NCI-H446 treated with DMSO at 0.1 percent for 48 hours (cell line): ENCODE measurements around the gene RAB8B.
"Not testable (repeated sequence)": the region's sequence is repeated elsewhere in the genome, so short reads cannot be mapped to it uniquely, and the experiment has no call there.

ENCODE experiments used
- DNase-seq: peaks from one replicate; lab custom pipeline; 2025; lab: John Stamatoyannopoulos, UW

Gene RAB8B

DNA sequence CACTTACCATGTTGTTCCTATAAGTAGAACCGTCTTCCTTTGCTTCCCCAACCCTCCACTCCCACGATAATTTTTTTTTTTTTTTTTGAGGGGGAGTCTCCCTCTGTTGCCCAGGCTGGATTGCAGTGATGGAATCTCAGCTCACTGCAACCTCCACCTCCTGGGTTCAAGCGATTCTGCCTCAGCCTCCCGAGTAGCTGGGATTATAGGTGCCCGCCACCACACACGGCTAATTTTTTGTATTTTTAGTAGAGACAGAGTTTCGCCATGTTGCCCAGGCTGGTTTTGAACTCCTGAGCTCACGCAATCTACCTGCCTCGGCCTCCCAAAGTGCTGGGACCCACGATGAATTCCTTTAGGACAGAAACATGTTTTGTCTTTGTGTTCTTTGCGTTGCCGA is 19.4 kb downstream of the RAB8B start:
- not testable (repeated sequence) for DNase-seq

DNA sequence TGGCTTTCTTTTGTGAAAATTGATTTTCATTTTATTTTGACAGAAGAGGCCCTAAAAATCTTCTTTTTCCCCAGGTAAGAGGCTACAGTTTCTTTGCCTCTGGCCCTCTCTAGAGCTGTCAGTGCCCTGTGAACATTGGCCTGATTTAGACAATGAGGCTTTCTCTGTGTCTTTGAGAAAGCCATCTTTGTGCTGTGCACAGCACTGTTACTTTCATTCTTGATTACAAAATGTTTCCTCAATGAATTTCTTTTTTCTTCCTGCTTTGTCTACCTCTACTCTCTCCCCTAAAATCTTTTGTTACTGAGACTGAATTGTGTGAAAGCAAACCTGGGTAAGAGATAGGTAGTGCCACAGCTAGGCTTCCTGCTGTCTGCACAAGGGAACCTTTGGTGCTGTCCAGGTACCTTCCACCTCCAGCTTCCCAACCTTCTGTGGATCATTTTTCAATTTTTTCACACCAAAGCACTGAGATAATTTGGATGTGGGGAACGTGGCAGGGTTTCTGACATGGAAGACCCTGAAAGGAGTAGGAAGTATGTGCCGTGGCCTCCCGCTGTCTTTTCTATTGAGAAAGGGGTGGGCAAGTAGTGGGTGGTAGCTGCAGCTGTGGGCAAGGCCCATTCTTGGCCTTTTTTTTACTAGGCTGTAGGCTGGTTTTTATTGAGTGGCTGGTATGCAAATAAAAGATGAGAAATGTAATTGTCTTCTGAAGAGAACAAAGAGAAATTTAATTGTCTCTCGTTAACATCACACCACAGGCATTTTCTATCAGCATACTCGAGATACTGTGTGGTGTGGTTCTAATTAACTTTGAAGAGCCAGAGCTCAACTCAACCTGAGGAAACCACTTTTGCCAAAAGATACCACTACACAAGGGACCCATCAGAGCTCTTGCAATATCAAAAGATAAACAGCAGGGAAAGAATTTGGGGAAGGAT is 21.0 kb downstream of the RAB8B start:
- no peak for DNase-seq

DNA sequence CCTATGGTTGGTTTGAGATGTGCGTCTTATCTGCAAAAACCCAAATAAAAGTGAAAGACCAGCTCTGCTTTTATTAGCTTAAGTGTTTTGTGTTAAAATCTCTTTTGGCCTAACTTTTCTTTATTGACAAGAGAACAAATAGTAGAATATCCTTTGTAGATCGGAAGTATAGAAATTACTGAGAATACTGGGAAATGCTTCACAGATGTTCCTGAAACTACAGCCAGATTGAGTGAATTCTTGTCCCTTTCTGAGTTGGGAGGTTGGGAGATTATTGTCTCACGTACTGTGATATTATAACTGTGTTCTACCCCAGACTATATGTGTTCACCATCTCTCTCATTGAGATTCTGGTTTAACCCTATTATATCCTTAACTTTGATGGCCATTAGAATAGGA is 21.7 kb downstream of the RAB8B start:
- no peak for DNase-seq

GRCh38 chr15:63211549-63211948 is 22.1 kb downstream of the RAB8B start:
- DNase-seq: no peak

- no peak for DNase-seq
These were observed 22.9 kb downstream of the RAB8B start for GRCh38 chr15:63212050-63213004.

- DNase-seq: no peak
These were observed 28.8 kb downstream of the RAB8B start for GRCh38 chr15:63218100-63218808.

- no peak for DNase-seq
These were observed 29.8 kb downstream of the RAB8B start for GRCh38 chr15:63219196-63219710.

DNA sequence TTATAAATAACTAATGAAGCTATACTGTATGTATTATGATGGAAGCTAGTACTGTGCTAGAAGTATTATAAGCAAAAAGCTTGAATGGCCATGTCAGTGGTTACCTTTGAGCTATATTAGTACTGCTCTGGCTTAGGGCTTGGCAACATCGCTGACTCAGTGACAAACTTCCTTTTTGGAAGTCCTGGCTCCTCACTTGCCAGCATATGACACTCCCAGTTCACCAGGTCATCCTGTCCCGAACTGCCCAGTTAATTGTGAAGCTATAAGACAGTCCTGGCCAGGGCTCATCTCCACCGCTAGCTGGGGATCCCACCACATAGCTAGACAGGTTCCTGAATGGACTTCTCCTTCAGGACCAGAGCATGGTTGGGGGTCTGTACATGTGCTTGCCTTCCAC is 31.9 kb downstream of the RAB8B start:
- DNase-seq: no peak

DNA sequence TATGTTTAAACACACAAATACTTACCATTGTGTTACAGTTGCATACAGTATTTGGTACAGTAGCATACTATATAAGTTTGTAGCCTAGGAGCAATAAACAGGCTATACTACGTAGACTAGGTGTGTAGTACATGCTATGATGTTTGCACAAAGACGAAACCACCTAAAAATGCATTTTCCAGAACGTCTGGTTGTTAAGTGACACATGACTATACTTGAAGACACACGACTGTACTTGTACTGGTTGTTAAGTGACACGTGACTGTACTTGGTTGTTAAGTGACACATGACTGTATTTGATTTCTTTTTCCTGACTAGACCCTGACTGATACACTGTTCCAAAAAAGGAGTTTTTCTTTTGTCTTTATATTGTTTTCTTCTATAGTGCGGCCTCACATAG is 34.1 kb downstream of the RAB8B start:
- DNase-seq: no peak

GRCh38 chr15:63225381-63225780 is 36.0 kb downstream of the RAB8B start:
- no peak for DNase-seq

GRCh38 chr15:63226155-63226883 is 36.9 kb downstream of the RAB8B start:
- DNase-seq: no peak

DNA sequence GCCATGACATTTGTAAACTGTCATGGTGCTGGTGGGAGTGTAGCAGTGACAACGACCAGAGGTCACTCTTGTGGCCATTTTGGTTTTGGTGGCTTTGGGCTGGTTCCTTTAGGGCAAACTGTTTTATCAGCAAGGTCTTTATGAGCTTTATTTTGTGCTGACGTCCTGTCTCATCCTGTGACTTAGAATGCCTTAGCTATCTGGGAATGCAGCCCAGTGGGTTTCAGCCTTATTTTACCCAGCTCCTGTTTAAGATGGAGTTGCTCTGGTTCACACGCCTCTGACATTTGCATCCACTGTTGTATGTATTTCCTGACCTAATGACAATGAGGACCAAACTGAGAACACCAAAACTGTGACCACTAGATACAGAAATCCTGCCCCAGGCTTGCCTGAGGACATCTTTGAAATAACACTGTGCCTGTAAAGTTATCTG is 37.6 kb downstream of the RAB8B start:
- no peak for DNase-seq

DNA sequence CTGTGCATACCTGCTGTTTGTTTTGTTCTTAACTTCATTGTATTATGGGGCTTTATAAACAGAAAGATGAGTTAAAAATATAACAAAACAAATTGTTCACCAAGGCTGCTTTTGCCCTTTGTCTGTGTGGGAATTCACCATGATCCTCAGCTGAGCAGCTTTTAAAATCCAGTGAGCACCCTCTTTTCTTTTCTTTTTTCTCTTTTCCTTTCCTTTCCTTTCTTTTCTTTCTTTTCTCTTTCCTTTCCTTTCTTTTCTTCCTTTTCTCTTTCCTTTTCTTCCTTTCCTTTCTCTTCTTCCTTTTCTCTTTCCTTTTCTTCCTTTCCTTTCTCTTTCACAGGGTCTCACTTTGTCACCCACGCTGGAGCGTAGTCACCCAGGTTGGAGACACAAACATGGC is 38.3 kb downstream of the RAB8B start:
- no peak for DNase-seq

GRCh38 chr15:63231206-63231605 is 41.8 kb downstream of the RAB8B start:
- DNase-seq: no peak

- DNase-seq: no peak
These were observed 42.3 kb downstream of the RAB8B start for GRCh38 chr15:63231706-63232105.

- no peak for DNase-seq
These were observed 43.0 kb downstream of the RAB8B start for GRCh38 chr15:63232405-63232804.

GRCh38 chr15:63232943-63233342 is 43.5 kb downstream of the RAB8B start:
- no peak for DNase-seq

DNA sequence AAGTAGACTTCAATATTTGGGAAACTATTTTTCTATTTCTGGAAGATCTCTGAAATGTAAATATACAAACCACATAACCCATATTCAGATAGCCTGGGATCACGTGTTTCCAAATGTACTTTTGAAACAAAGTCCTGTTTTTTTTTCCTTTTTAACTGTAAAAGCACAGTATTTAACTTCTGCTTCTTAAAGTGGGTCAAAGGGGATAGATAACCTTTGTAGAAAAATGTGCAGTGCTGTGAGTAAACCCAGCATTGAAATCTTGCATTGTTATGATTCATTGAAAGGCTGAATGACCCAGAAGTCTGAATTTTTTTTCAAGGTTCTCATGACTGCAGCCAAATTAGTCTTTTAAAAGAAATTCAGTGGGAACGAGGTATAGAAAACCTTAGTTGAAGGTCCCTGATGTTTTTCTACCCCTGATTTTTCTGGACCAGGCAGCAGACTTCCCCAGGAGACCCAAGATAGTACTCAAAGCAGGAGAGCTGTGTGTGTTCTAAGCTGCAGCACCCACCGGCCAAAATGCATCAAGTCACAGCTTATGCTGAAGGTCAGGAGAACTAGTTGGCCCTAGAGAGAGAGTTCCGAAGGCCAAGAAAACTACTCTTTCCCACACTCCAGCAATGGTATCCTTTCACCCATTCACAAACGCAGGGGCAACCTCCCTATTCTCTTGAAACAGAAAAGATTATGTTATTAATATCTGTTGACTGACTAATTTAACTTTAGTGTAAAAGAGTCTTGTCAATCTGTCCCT is 44.4 kb downstream of the RAB8B start:
- no peak for DNase-seq

DNA sequence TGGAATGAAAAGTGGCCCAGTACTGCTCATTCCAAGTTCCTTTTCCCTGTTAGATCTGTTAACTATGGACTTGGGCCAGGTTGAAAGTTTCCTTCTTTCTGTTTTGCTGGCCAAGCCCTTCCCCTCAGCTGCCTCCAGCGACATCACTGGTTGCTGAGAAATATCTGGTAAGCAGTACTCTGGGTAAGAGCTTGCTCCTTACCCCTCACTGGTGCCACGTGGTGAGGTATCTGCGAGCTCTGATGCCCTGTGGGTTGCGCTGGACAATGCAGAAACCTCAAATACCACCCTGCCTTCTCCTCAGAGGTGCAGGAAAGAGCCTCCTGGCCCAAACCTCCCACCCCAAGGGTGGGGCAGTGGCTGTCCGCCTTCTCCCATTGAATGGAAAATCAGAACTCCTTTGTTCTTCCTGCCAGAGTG is 45.1 kb downstream of the RAB8B start:
- no peak for DNase-seq

GRCh38 chr15:63236272-63236671 is 46.9 kb downstream of the RAB8B start:
- peak; percentile 47 for DNase-seq
